Measurements from ENCODE around the gene KNTC1.
"Not testable (repeated sequence)": the region's sequence is repeated elsewhere in the genome, so short reads cannot be mapped to it uniquely, and the experiment has no call there.

Gene KNTC1

DNA sequence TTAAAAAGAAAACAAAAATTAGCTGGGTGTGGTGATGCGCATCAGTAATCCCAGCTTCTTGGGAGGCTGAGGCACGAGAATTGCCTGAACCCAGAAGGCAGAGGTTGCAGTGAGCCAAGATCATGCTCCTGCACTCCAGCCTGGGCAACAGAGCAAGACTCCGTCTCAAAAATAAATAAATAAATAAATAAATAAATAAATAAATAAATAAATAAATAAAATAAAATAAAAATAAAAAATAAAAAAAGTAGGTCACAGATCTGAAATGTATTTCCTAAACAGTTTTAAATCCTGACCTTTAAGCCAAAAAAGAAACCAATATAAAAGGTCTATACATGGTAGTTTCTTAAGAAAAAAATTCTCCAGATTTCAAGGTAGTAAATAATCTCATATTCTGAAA is 14.0 kb upstream of the KNTC1 start:
- not testable (repeated sequence) for DNase-seq

- no peak for DNase-seq
These were observed 13.4 kb upstream of the KNTC1 start for GRCh38 chr12:122513660-122514059.

- DNase-seq, result peak; percentile 16
These were observed 11.8 kb upstream of the KNTC1 start for GRCh38 chr12:122515275-122515674.

DNA sequence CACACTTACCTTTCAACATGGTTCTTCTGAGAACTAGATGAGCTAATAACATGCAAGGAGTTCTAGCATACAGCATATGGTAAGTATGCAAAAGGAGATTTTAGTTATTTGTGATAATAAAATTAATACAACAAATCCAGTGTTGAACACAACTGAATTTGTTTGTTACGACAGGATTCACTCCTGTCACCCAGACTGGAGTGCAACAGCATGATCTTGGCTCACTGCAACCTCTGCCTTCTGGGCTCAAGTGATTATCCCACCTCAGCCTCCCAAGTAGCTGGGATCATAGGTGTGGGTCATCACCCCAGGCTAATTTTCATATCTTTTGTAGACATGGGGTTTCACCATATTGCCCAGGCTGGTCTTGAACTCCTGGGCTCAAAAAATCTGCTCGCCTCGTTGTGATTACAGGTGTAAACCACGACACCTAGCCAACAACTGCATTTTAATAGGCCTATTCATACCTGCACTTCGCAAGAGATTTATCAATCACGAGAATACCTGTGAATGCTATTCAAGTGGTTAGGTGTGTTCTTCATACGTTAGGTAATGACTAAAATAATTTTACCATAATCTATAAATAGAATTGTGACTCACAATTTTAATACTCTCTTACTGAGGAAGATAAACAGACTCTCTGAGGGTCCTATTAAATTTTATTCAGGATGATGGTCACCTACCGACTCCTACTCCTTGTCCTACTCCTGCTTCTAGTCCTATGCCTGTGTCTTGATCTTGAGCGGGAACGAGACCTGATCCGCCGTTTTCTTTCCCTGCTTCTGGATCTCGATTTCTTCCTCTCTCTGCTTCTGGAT is 10.3 kb upstream of the KNTC1 start:
- no peak for DNase-seq

- peak; percentile 92 for DNase-seq
These were observed 9.2 kb upstream of the KNTC1 start for GRCh38 chr12:122517877-122518276.

DNA sequence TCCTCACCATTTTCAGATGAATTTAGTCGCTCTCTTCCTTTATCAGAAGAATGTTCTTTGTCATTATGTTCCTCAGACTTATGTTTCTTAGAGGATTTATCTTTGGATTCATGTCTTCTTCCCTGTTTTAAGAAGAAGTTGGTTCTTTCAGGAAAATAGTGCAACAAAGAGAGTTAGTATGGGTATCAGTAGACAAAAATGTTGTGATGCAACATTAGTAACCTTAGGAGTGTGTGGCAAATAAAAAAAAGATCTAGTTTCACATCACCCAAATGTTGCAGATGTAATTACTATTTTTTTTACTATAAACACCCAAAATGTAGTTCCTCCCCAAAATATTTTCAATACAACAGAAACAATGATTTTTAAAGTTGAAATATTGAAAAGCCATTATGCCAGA is 8.1 kb upstream of the KNTC1 start:
- DNase-seq, result no peak

- DNase-seq, result no peak
These were observed 7.6 kb upstream of the KNTC1 start for GRCh38 chr12:122519418-122519817.

GRCh38 chr12:122520676-122521075 is 6.4 kb upstream of the KNTC1 start:
- DNase-seq, result no peak

DNA sequence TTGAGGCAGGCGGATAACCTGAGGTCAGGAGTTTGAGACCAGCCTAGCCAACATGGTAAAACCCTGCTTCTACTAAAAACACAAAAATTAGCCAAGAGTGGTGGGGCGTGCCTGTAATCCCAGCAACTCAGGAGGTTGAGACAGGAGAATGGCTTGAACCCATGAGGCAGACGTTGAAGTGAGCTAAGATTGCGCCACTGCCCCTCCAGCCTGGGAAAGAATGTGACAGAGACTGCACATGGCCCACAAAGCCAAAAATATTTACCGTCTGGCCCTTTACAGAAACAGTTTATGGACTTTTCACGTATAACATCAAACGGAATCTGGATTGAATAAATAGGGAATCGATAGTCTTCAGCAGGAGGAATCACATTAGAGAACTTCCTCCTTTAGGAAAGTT is 3.8 kb upstream of the KNTC1 start:
- peak; percentile 66 for DNase-seq

DNA sequence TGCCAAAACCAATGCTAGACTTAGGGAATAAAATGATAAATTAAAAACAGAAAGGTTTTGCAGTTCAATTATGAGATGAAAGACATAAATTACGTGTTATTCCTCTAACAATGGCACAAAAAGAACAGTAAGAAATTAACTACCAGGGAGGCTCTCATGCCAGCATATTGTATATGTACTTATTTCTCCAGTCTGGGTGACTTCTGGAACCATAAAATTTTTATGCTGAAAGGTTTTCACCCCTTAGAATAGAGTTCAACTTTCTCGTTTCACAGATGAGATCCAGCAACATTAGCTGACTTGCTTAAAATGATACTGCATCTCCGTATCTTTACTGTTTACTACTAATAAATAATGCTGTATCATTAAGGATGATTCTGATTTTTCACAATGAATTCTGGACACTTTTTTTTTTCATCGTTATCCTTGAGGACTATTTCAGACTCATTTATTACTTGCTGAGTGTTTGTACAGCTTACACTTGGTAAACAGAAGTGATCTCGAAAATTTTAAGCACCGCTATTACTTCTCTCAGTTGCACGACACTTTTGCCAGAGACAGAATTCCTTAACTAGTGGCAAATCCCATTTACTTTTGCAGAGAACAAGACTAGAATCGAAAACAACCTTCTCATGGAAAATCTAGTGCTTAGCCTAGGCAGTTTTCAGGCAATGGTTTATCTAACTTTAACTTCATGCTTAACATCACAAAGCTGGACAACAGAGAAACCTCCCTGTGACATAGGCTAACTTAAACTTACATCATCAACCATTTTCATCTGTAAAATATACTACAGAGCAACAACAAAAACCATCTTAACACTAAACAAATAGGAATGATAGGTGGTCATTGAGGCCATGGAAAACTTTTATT is 3.0 kb upstream of the KNTC1 start:
- DNase-seq, result no peak

DNA sequence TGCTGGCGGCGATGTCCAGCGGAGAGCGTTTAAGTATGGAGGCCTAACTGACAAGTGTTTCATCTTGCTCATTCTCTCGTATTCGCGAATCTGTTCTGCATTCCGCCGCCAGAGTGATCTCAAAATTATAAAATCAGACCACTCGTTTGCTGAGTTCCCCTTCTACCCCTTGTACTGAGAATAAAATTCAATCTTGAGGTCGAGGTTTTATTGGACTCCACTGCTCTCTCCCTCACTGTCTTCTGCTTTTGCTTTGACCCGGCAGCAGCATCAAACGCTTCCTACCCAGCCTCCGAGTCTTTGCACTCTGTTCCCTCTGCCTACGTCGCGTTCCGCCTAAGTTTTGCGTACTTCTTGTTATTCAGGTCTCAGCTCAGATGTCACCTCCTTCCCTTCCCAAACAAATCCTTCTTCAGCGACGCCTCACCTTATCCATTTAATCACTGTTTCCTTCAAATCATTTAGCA is 462 bp downstream of the KNTC1 start:
- no peak for DNase-seq

DNA sequence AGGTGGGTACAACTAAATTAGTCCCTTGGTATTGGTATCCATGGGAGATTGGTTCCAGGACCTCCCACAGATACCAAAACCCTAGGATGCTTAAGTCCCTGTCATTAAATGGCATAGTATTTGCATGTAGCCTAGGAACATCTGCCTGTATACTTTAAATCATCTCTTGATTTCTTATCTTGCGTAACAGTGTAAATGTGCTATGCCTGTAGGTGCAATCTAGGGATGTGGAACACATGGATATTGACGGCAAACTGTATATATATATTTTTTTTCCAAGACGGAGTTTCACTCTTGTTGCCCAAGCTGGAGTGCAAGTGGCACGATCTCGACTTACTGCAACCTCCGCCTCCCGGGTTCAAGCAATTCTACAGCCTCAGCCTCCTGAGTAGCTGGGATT is 1.5 kb downstream of the KNTC1 start:
- no peak for DNase-seq

DNA sequence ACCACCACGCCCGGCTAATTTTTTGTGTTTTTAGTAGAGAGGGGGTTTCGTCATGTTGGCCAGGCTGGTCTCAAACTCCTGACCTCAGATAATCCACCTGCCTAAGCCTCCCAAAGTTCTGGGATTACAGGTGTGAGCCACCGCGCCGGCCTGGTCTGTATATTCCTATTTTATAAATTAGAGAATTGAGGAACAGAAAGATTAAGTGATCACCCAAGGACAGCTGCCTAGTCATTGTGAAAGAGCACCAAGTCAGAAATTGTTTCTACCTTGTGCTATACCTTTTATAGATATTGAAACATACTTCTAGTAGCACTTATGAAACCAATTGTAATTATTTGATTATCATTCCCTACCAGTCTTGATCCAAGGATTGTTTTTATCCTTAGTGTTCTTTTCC is 1.9 kb downstream of the KNTC1 start:
- DNase-seq, result no peak

DNA sequence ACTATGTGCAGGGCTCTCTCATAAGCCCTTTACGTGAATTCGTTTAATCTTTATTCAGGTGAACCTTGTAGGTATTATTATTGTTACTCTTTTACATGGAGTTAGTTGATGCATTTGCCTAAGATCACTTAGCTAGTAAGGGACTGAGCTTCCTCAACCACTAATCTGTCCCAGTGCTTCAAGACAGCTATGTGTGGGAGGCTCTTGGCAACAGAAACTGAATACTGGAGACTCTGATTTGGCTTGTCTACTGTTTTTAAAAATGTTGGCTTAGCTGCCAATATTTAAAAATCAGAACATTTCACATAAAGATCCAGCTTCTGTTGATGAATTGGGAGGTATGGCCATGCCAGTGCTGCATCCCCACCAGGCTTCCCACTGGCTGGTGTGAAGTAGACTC is 6.8 kb downstream of the KNTC1 start:
- no peak for DNase-seq

DNA sequence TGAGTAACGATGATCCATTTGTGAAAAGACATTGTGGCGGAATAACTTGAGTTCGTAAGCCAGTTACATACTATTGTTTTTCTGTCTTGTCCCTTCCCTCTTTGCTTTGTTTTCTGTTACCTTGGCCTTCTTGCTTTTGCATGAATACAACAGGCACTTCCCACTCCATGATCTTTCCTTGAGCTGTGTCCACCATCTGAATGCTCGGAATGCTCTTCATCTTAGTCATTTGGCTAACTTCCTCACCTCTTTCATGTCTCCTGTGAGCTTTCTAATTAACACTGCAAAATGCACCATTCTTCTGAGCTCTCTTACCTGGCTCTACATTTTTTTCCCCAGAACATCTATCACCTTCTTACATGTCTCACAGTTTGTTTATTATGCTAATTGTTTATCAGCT is 10.0 kb downstream of the KNTC1 start:
- no peak for DNase-seq

GRCh38 chr12:122538496-122538895 is 11.4 kb downstream of the KNTC1 start:
- DNase-seq, result no peak

GRCh38 chr12:122544537-122544936 is 17.5 kb downstream of the KNTC1 start:
- DNase-seq, result no peak

DNA sequence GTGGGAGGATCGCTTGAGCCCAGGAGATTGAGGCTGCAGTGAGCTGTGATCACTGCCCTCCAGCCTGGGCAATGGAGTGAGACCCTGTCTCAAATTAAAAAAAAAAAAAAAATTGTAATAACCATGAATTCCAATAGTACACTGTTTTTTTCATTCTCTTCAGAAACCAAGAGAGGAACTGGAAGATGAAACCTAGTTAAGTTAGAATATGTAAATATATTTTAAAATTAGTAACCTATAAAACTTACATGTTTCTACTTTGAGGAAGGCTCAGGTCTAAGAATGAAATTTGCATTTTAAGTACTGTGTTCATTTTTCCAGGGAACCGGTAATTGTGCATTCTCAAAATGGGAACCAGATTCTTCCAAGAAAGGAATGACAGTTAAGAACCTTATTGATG is 18.8 kb downstream of the KNTC1 start:
- no peak for DNase-seq

GRCh38 chr12:122547330-122547729 is 20.3 kb downstream of the KNTC1 start:
- DNase-seq, result no peak

DNA sequence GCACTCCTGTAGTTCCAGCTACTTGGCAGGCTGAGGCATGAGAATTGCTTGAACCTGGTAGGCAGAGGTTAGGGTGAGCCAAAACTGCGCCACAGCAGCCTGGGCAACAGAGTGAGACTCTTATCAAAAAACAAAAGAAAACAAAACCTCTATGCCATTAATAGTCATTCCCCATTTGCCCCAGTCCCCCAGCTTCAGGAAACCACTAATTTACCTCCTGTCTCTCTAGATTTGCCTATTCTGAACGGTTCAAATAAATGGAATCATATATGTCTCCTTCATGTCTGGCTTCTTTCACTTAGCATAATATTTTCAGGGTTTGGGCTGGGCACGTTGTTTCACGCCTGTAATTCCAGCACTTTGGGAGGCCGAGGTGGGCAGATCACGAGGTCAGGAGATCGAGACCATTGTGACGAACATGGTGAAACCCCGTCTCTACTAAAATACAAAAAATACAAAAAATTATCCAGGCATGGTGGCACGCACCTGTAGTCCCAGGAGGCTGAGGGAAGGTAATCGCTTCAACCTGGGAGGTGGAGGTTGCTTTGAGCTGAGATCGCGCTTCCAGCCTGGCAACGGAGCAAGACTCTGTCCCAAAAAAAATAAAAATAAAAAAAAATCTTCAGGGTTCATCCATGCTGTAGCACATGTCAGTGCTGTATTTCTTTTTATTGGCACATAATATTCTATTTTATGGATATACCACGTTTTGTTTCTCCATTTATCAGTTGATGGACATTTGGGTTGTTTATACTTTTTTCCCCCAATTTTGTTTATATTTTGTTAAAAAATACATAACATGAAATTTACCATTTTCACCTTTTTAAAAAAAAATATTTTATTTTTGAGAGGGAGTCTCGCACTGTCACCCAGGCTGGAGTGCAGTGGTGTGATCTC is 31.9 kb downstream of the KNTC1 start:
- DNase-seq, result no peak

- DNase-seq, result no peak
These were observed 33.1 kb downstream of the KNTC1 start for GRCh38 chr12:122560138-122560537.

GRCh38 chr12:122563361-122563760 is 36.3 kb downstream of the KNTC1 start:
- no peak for DNase-seq

DNA sequence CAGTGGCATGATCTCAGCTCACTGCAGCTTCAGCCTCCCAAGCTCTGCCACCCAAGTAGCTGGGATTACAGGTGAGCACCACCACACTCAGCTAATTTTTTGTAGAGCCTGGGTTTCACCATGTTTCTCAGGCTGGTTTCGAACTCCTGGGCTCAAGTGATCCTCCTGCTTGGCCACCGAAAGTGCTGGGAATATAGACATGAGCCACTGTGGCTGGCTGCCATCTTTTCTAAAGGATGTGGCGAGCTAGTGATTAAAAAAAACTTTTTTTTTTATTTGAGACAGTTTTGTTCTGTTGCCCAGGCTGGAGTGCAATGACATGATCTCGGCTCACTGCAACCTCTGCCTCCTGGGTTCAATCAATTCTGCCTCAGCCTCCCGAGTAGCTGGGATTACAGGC is 39.8 kb downstream of the KNTC1 start:
- DNase-seq, result not testable (repeated sequence)

All from fibroblast of skin of scalp (primary cell).